Brain pericyte (primary cell): Measurements from ENCODE around the gene PHLDB3.
"Not testable (repeated sequence)": the region's sequence is repeated elsewhere in the genome, so short reads cannot be mapped to it uniquely, and the experiment has no call there.

Experiments
- DNase-seq: peaks from one replicate; pipeline ENCODE4 v3.0.0-alpha.2; 2012; ENCODE audit warnings: low read depth, low spot score

The PHLDB3 gene

GRCh38 chr19:43504426-43505185, at the start of gene PHLDB3:
PHLDB3 (minus strand) TSS chr19:43504746; CDS start chr19:43504118, 628 bp downstream.
- DNase-seq = no peak

- no peak for DNase-seq
Measured at GRCh38 chr19:43553656-43554055, 49.1 kb upstream of the PHLDB3 start.

GRCh38 chr19:43552616-43553015, 48.1 kb upstream of the PHLDB3 start:
- no peak for DNase-seq

DNA sequence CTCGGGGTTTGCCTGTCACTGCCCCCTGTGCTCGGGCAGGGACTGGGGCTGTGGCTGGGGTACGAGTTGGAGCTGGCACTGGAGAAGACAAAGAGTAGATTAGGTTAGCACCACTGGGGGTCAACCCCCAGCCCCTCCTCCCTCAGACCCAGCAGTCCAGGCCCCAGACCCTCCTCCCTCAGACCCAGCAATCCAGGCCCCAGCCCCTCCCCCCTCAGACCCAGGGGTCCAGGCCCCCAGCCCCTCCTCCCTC, 47.6 kb upstream of the PHLDB3 start:
- DNase-seq = no peak

- no peak for DNase-seq
Measured at GRCh38 chr19:43551399-43552197, 47.1 kb upstream of the PHLDB3 start.

GRCh38 chr19:43548706-43549105, 44.2 kb upstream of the PHLDB3 start:
- DNase-seq = no peak

DNA sequence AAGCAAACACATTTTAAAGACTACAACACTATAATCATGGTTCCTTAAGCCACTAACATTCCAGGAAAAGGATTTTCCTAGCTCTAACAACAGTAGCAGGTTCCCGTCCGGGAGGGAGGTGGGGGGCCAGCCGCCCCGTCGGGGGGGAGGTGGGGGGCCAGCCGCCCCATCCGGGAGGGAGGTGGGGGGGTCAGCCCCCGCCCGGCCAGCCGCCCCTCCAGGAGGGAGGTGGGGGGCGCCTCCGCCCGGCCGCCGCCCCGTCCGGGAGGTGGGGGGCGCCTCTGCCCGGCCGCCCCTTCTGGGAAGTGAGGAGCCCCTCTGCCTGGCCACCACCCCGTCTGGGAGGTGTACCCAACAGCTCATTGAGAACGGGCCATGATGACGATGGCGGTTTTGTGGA, 43.4 kb upstream of the PHLDB3 start:
- not testable (repeated sequence) for DNase-seq

DNA sequence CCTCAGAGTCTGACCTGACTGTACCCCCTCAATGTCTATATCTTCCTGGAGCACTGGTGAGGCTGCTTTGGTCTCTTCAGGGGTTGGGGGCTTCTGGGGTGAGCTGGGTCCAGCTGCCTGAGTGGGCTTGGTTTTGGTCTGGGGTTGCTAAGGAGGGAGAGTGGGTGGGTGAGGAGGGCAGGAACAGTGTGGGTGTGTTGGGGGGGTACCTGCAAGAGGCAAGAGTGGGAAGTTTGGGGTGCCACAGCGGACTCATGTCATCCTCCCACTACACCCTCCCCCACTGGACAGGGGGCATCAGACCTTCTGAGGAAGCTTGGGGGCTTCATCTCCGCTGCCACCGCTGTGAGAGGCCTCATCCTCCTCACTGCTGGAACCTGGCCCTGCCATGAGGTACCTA, 42.0 kb upstream of the PHLDB3 start:
- DNase-seq = no peak

DNA sequence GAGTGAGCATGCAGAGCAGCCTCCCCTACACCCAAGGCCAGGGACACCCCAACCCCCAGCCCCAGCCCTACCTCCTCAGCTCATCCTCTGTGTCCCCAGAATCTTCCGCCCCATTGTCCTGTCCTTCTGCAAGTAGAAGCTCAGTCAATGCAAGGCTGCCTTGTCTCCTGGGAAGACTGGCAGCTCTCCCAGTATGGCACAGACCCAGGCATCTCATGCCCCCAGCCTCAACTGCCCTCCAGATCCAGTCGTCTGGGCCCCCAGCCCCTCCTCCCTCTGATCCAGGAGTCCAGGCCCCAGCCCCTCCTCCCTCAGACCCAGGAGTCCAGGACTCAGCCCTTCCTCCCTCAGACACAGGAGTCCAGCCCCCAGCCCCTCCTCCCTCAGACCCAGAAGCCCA, 41.4 kb upstream of the PHLDB3 start:
- no peak for DNase-seq

DNA sequence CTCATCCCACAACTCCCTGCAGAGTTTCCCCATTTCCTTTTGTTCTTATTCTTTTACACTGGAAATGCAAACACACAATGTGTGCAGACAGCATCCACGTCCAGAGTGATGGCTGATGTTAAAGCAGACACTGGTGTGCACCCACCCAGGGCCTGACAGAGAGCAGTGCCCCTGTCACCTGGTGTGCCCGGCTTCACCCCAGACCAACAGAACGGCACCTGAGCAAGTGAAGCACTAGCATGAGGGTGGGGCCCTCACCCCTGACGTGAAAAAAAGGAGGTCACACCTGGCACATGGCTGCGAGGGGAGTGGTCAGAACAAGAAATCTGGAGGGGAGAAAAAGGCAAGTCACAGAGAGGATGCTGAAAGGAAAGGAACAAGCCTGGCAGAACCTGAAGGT, 40.7 kb upstream of the PHLDB3 start:
- no peak for DNase-seq

DNA sequence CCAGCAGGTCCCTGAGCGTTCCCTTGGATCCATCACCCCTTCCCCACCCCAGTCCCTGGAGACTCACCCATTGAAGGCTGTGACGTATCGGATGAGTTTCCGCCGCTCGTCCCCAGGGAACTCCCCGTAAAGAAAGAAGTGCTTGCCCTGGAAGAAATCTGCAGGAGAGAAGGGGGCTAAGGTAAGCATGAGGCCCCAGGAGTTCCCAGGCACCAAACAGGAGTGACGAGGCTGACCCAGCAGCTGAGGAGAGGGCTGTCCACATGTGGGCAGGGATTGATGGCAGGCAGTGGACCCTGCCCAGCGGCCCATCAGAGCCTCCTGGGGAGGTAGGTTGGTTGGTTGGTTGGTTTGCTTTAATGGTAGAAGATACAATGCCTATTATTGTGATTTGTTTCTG, 39.5 kb upstream of the PHLDB3 start:
- no peak for DNase-seq

DNA sequence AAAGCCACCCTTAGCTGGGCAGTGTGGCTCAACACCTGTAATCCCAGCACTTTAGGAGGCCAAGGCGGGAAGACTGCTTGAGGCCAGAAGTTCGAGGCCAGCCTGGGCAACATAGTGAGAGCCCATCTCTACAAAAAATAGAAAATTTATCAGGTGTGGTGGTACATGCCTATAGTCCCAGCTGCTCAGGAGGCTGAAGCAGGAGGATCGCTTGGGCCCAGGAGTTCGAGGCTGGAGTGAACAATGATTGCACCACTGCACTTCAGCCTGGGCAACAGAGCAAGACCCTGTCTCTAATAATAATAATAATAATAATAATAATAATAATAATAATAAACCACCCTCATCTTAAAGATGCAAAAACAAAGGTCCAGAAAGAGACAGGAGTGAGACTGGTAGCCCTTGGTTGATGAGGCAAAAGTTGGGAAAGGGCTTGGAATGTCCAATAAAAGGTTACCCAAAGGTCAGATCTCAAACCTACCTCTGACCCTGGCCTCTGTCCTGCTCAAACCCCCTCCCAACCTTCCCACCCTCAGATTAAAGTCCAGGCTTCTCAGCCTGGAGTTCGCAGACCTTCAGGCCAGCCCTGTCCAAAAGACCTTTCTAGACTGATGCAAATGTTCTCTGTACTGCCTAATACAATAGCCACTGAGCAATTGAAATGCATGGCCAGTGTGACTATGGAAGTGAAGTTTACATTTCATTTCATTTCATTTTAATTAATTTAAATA, 37.5 kb upstream of the PHLDB3 start:
- DNase-seq = no peak

DNA sequence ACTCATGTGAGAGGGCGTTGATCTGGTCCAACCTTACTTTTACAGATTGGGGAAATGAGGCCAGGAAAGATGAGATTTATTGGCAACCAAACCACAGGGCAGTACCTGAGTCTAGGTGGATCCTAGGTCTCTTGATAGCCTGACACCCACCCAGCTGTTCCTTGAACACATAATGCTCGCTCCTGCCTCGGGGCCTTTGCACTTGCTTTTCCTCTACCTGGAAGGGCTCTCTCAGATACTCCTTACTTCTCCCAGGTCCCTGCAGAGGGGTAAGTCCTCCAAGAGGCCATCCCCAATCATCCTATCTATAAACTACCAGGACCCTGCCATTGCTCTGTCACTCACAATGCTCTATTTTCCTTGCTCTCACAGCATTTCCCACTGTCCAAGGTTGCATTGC, 35.8 kb upstream of the PHLDB3 start:
- no peak for DNase-seq

DNA sequence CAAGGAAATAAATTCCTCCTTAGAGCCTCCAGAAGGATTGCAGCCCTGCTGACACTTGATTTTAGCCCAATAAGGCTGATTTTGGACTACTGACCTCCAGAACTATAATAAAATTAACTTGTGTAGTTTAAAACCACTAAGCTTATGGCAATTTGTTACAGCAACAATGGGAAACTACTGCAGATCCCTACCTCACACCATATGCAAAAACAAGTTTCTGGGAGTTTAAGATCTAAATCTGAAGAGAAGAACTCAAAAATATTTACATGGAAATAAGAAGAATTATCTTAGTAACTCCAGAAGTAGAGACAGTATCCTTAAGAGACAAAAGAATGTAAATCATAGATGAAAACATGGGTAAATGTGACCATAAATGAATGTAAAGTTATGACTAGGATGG, 34.4 kb upstream of the PHLDB3 start:
- no peak for DNase-seq

DNA sequence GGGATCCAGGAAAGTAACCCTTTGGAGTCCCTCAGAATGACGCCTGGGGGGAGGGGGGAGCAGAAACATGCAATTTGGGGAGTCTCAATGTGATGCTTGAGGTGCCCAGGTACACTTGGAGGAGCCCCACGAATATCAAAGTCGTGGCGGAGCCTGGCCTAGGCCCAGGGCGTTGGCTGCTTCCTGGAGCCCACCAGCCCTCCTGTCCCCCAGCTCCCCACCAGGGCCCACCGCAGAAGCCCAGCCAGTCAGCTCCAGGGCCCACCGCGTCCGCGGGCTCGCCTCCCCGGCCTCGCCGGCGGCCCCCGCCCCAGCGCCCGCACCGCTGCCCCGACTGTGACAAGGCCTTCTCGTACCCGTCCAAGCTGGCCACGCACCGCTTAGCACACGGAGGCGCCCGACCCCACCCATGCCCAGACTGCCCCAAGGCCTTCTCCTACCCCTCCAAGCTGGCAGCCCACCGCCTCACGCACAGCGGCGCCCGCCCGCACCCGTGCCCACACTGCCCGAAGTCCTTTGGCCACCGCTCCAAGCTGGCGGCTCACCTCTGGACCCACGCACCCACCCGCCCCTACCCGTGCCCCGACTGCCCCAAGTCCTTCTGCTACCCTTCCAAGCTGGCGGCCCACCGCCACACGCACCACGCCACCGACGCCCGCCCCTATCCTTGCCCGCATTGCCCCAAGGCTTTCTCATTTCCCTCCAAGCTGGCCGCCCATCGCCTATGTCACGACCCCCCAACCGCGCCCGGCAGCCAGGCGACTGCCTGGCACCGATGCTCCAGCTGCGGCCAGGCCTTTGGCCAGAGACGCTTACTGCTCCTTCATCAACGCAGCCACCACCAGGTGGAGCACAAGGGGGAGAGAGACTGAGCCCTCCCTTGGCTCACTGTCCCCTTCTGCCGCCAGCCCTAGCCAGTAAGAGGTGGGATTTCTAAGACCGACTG, 30.5 kb upstream of the PHLDB3 start:
- no peak for DNase-seq

DNA sequence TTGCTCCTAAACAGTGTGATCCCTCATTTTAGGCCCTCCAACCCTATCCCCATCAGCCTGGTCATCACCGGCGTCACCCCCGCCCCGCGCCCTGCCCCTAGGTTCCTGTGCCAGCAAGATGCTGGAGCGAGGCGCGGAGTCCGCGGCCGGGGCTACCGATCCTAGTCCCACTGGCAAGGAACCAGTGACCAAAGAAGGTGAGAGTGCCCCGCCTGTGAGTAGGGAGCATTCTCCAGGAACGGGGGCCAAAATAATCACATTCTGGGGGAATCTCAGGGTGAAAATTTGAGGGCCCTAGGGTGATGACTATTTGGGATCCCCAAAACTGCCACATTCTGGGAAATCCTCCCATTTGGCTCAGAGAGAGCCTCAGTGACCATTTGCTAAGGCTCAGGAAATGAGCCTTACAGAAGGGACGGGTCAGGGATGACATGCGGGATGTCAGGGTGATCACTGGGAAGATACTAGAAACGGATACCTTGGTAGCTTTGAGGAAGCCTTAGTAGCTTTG, 29.8 kb upstream of the PHLDB3 start:
- DNase-seq = no peak

DNA sequence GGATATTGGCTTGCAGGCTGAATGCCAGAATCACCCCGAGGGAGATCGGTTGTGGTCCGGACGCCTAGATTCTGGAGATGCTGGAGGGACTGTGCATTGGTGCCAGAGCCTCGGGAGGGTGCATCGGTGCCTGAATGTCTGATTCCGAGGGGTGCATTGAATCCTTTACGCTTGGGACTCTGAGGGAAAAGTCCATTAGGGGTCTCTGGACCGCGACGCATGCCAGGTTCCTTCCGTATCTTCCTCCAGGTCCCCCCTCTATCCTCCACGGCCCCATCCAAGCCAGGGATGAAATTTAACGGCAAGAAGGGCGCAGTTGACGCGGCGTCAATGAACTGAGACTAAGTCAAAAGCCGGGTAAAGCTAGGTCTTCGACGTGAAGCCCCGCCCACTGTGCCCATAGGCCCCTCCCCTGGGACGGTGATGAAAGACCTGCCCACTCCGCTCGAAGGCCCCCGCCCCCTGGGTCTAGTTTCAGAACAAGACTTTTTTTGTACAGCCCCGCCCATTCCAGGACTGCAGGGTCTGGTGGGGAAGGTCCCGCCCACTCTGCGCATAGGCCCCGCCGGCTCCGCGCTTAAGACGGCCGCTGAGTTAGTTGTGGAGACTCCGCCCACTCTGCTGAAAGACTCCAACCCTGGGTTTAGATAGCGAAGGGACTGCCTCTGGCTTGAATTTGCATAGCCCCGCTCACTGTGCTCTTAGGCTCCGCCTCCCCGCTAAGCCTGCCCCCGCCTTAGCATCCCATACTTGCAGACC, 29.2 kb upstream of the PHLDB3 start:
- peak; percentile 98 for DNase-seq

DNA sequence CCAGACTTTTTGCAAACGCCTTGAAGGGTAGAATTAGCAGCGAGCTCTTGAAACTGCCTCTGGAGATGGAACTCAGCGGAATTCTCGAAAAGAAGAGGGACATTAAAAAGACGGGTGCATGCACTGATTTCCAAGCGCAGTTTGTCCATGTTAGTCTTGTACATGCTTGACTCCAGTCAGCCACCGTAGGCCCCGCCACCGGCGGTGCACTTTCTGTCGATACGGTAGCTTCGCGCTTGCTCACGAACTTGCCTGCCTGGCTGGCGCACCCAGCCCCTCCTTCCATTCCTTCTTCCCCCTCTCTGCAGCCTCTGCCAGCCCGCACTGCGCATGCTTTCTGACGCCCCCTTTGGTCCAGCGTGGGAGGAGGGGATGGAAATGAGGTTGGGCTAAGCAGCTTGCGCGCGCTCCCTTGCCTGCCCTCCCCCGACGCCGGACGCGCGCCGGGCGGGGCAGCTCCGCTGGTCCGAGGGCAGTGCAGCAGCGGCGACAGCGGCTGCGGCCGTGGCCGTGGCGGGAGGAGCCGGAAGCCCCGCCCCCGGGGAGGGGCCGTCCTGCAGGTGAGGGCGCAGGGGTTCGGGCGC, 28.5 kb upstream of the PHLDB3 start, which contains the start of gene ZNF575:
Gene ZNF575, plus strand, starts transcription at position 227 of the 584 bp plus-strand sequence. CDS start 1,235 bp downstream, outside the sequence.
- peak; percentile 91 for DNase-seq

DNA sequence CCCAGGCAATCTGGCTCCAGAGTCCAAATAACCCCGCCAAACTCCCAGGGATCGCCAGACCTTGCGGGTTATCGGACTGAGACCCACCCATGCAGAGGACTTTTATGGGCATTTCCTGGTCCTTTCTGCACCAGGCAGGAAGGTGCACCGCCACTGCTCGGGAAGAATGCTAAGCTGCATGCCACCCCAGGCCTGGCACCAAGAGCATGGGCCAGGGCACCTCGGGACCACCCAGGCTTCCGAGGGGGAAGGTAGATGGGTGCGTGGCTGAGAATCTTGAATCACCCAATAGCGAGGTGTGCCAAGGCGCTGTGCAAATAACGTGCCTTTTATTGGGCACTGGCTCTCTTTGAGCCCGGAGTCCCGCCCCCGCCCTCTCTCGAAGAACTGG, 28.0 kb upstream of the PHLDB3 start:
- no peak for DNase-seq
